Ovary (tissue), 3 donors: ENCODE measurements around the gene UTRN.

Source experiments
- EP300 ChIP-seq: sonication (generic); formaldehyde crosslinking; IDR thresholded peaks from one replicate; pipeline ENCODE4 v1.6.1; 2017; ENCODE audit warnings: antibody characterized with exemption
- POLR2A ChIP-seq: fragments of 450-650 bp; IDR thresholded peaks from one replicate; pipeline ENCODE4 v1.6.1; 2017; ENCODE audit warnings: antibody characterized with exemption, mild to moderate bottlenecking, moderate library complexity
- TF ChIP-seq, protein P1 (sequence below), 3 donors: fragments of 450-650 bp in 2 of 3; fragments of 200-600 bp in 1 of 3; IDR thresholded peaks; one replicate each; pipeline versions ENCODE4 v1.5.1 to v1.8.0; 2016 to 2022; ENCODE audit warnings: antibody characterized with exemption in 3 of 3, mild to moderate bottlenecking in 1 of 3
- donor health status: DM: no; HTN: no; CAD: no.

DNA sequence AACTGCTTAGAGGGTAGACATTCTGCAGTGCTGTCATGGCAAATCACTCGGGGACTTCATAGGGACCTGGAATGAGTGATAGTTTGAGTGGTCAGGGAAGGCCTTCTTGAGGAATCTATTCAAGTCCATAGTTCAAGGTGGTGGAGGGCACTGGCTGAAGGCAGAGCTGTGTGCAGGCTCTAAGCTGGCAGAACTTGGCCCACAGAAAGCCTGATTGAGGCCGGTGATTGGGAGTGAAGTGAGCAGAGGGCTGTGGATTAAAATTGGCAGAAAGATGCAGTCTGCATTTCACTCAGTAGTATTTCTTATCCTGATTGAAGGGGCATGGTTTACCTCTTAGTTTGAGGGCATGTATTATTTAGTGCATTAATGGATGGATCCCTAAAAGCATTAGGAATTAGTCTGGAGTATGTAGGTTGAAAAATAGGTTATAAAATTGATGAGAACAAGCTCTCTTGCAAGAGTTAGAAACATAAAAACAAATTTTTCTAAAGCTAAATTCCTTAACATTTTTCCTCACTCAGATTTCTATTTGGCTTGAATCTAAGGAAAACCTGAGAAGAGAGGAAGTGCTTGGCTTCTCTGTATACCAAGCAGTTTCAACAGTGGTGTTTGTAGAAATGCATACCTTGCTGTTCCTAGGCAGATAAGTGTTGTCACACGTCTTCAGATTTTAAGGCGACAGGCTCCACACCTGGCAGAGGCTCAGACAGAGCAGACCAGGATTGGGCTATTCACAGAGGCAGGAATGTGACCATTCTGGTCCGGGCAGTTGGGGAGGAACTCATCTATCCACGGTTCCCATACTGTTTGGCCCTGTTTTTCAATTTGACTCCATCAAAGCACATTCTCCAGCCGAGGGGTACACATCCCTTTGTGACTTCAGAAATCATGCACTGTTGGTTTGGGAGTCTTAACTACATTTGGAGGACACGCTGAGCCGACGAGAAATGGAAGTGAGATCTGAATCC is 45.2 kb downstream of the UTRN start:
- TF ChIP-seq, protein P1, sequence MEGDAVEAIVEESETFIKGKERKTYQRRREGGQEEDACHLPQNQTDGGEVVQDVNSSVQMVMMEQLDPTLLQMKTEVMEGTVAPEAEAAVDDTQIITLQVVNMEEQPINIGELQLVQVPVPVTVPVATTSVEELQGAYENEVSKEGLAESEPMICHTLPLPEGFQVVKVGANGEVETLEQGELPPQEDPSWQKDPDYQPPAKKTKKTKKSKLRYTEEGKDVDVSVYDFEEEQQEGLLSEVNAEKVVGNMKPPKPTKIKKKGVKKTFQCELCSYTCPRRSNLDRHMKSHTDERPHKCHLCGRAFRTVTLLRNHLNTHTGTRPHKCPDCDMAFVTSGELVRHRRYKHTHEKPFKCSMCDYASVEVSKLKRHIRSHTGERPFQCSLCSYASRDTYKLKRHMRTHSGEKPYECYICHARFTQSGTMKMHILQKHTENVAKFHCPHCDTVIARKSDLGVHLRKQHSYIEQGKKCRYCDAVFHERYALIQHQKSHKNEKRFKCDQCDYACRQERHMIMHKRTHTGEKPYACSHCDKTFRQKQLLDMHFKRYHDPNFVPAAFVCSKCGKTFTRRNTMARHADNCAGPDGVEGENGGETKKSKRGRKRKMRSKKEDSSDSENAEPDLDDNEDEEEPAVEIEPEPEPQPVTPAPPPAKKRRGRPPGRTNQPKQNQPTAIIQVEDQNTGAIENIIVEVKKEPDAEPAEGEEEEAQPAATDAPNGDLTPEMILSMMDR (IDR thresholded peaks at IDR 0.05) = no peak
- TF ChIP-seq POLR2A (no peak), EP300 (no peak)
